Right lobe of liver (tissue), 6 donors: ENCODE data around the gene HTR2B. TPM values are rescaled to one million over a fixed set of nuclear protein-coding genes. Genes with fewer than 3 reads are reported as not detected.

ENCODE experiments used
- ATAC-seq, 4 donors: fragments of 200-7000 bp; cut with Tn5 transposase; one replicate each; pipeline ENCODE4 v1.9.1; 2020; ENCODE audit warnings: mild to moderate bottlenecking in 4 of 4, moderate library complexity in 4 of 4
- DNase-seq, 3 donors: peaks; one replicate each; pipeline ENCODE4 v3.0.0-alpha.2; 2020
- H3K27ac ChIP-seq, 3 donors: fragments of 200-600 bp; one replicate each; pipeline ENCODE4 v1.8.0; 2022
- H3K27me3 ChIP-seq, 2 donors: fragments of 200-600 bp; one replicate each; pipeline ENCODE4 v1.8.0; 2022
- H3K36me3 ChIP-seq, 4 donors: fragments of 200-600 bp; sonication (generic) in 1 of 4; one replicate each; pipeline versions ENCODE4 v1.5.1 to v1.8.0; 2017 to 2022; ENCODE audit warnings: control low read depth in 1 of 4
- H3K4me1 ChIP-seq, 4 donors: fragments of 200-600 bp; sonication (generic) in 1 of 4; one replicate each; pipeline versions ENCODE4 v1.5.1 to v1.8.0; 2017 to 2022; ENCODE audit warnings: control low read depth in 1 of 4
- H3K4me3 ChIP-seq, 3 donors: fragments of 200-600 bp; one replicate each; pipeline ENCODE4 v1.8.0; 2022
- H3K9me3 ChIP-seq, 4 donors: fragments of 200-600 bp; sonication (generic) in 1 of 4; one replicate each; pipeline versions ENCODE4 v1.5.1 to v1.8.0; 2017 to 2022; ENCODE audit warnings: control low read depth in 1 of 4
- CTCF ChIP-seq, 4 donors: fragments of 200-600 bp in 3 of 4; fragments of 450-650 bp in 1 of 4; IDR thresholded peaks; one replicate each; pipeline versions ENCODE4 v1.5.1 to v1.8.0; 2016 to 2022; ENCODE audit warnings: antibody characterized with exemption in 4 of 4, mild to moderate bottlenecking in 2 of 4
- POLR2A ChIP-seq: fragments of 450-650 bp; IDR thresholded peaks from one replicate; pipeline ENCODE4 v1.6.1; 2017; ENCODE audit warnings: antibody characterized with exemption, mild to moderate bottlenecking
- WGBS: methylation state at CpG from one replicate; pipeline ENCODE4 v1.1.6; 2018; ENCODE audit warnings: low coverage, low lambda C conversion rate; ENCODE audit not compliant: insufficient coverage; ENCODE audit errors: missing lambda C conversion rate; 5-methylcytosine and 5-hydroxymethylcytosine counted together
- intact Hi-C, 2 donors: fragments of 100-400 bp; cut with DNase I; formaldehyde crosslinking; loops; one replicate each; pipeline versions ENCODE4 v1.11.2 to v1.14.1; 2022
- total RNA-seq, 6 experiments: library from RNA; depleted of rRNA in 2 of 6; stranded (reverse); fragments of >200 nt in 2 of 6; fragmentation: NEBNext Ultra II Directional in 3 of 6; extraction: Animal tissue kit (Norgen Biotek cat#: 25700) in 3 of 6; gene quantifications; one replicate each; pipeline versions ENCODE4 v1.1.0 to v1.2.4, GENCODE V29; 2016 to 2023
- donor health status: DM: no; HTN: yes; CAD: no.
- donor health status: DM: no; HTN: no; CAD: no.
- donor health status: DM: no; HTN: no; CAD: no.
- donor health status: DM: no; HTN: yes; CAD: no.
- donor health status: DM: no; HTN: yes; CAD: no.

The HTR2B gene
- total RNA-seq, 6 experiments from 2014 or later: 0.09 to 0.99 (median 0.45) TPM

- 53% methylated on average over 4 of the region's 4 CpGs for WGBS
- Histone ChIP-seq H3K9me3 (no peaks in the 10 kb centered on the region), H3K27me3 (no peaks in the 10 kb centered on the region), H3K27ac (no peak overlapping the region), H3K4me3 (no peak overlapping the region), H3K36me3 (peaks cover 0 to 5% (median 1%) of the 10 kb centered on the region in 4 donors), H3K4me1 (peaks cover 0 to 23% (median 3%) of the 10 kb centered on the region in 4 donors)
- DNase-seq (no peak), ATAC-seq (peak in 2 of 4 donors; percentile 26 to 27)
- TF ChIP-seq CTCF (IDR thresholded peaks at IDR 0.05) (no peak), POLR2A (no peak)
- intact Hi-C loops: no loop called here
Observed at GRCh38 chr2:231117922-231118613, 6.8 kb downstream of the HTR2B start.

- DNase-seq (no peak), ATAC-seq (no peak)
- intact Hi-C loops: no loop called here
- Histone ChIP-seq H3K27ac (no peak overlapping the region), H3K27me3 (no peaks in the 10 kb centered on the region), H3K4me3 (no peak overlapping the region), H3K4me1 (peaks cover 0 to 14% (median 0%) of the 10 kb centered on the region in 4 donors), H3K36me3 (peaks cover 0 to 9% (median 1%) of the 10 kb centered on the region in 4 donors), H3K9me3 (no peaks in the 10 kb centered on the region)
- WGBS: 11% methylated on average over 1 of the region's 1 CpG
- TF ChIP-seq POLR2A (no peak), CTCF (IDR thresholded peaks at IDR 0.05) (no peak)
Observed at GRCh38 chr2:231117148-231117547, 7.7 kb downstream of the HTR2B start.

GRCh38 chr2:231115651-231116050 is 9.2 kb downstream of the HTR2B start:
- WGBS: 86% methylated on average over 1 of the region's 2 CpGs
- H3K27ac ChIP-seq: no peak overlapping the region
- no peaks in the 10 kb centered on the region for H3K9me3 ChIP-seq
- H3K36me3 ChIP-seq: peaks cover 0 to 9% (median 1%) of the 10 kb centered on the region in 4 donors
- no peak for DNase-seq
- no peak for ATAC-seq
- no peaks in the 10 kb centered on the region for H3K27me3 ChIP-seq
- intact Hi-C loops: no loop called here
- no peak overlapping the region for H3K4me3 ChIP-seq
- TF ChIP-seq POLR2A (no peak), CTCF (IDR thresholded peaks at IDR 0.05) (no peak)
- H3K4me1 ChIP-seq: peaks cover 0 to 6% (median 0%) of the 10 kb centered on the region in 4 donors

- Histone ChIP-seq H3K27ac (no peak overlapping the region), H3K27me3 (no peaks in the 10 kb centered on the region), H3K36me3 (peaks cover 0 to 23% (median 2%) of the 10 kb centered on the region in 4 donors), H3K9me3 (no peaks in the 10 kb centered on the region), H3K4me1 (no peaks in the 10 kb centered on the region), H3K4me3 (no peak overlapping the region)
- TF ChIP-seq POLR2A (no peak), CTCF (IDR thresholded peaks at IDR 0.05) (no peak)
- DNase-seq (no peak), ATAC-seq (no peak)
- intact Hi-C loops: no loop called here
- 98% methylated on average over 5 of the region's 5 CpGs for WGBS
Observed at GRCh38 chr2:231113489-231113888, 11.4 kb downstream of the HTR2B start.
